Cardiac muscle cell (in vitro differentiated cells and primary cell): ENCODE results near the gene ZNF669. TPM values are rescaled to one million over a fixed set of nuclear protein-coding genes. Genes with fewer than 3 reads are reported as not detected.

Source experiments
- DNase-seq, 2 donors: peaks; one replicate each; pipeline versions ENCODE4 v3.0.0 to v3.0.0-alpha.2; 2010 to 2017; ENCODE audit warnings: low read depth in 1 of 2, low spot score in 1 of 2
- H3K27ac ChIP-seq: fragments of 200-600 bp; sonication (generic); 2 replicates; pipeline ENCODE4 v1.5.1; 2016
- H3K27me3 ChIP-seq: fragments of 200-600 bp; sonication (generic); 2 replicates; pipeline ENCODE4 v1.6.0; 2016; ENCODE audit warnings: control low read depth
- H3K36me3 ChIP-seq: fragments of 200-600 bp; sonication (generic); 2 replicates; pipeline ENCODE4 v1.5.1; 2016; ENCODE audit warnings: control low read depth
- H3K4me1 ChIP-seq: fragments of 200-600 bp; sonication (generic); 2 replicates; pipeline ENCODE4 v1.8.1; 2017; ENCODE audit warnings: low read depth, mild to moderate bottlenecking, mixed run types
- H3K4me3 ChIP-seq: fragments of 200-600 bp; sonication (generic); 2 replicates; pipeline ENCODE4 v1.5.1; 2016; ENCODE audit warnings: mild to moderate bottlenecking
- H3K9me3 ChIP-seq: fragments of 200-600 bp; sonication (generic); 2 replicates; pipeline ENCODE4 v1.5.1; 2017; ENCODE audit warnings: low read depth, mild to moderate bottlenecking, control low read depth
- CTCF ChIP-seq: IDR thresholded peaks from 2 replicates; pipeline ENCODE4 v1.5.1; 2012; ENCODE audit warnings: low read depth, mild to moderate bottlenecking, low read length
- polyA plus RNA-seq: library from polyadenylated mRNA; unstranded; fragments of >200 nt; fragmentation: Nextera tagmentation; extraction: Ambion mirVana; gene quantifications from 2 replicates; pipeline ENCODE4 v1.2.1, GENCODE V29; 2016
- total RNA-seq: library from RNA; depleted of rRNA; stranded (reverse); fragments of >200 nt; gene quantifications from 2 replicates; pipeline ENCODE4 v1.2.3, GENCODE V29; 2016

ZNF669 gene
- total and polyA plus RNA-seq, 2 experiments from 2014 or later, result 4.4 to 23.2 TPM

GRCh38 chr1:247078258-247079140 lies 25.7 kb downstream of the ZNF669 start, which contains the start of gene ZNF670:
Gene ZNF670, minus strand, starts transcription at chr1:247078811. Its CDS starts 215 bp downstream, at chr1:247078596.
- Histone ChIP-seq H3K4me1 (peaks cover 6% of the 10 kb centered on the region), H3K9me3 (no peaks in the 10 kb centered on the region), H3K27ac (peak within 1 kb of the TSS; percentile 67), H3K36me3 (no peaks in the 10 kb centered on the region), H3K4me3 (peak within 1 kb of the TSS; percentile 91), H3K27me3 (no peaks in the 10 kb centered on the region)
- TF ChIP-seq CTCF, result no peak
- DNase-seq, result peak; percentile 96 to 98

- TF ChIP-seq CTCF, result no peak
- Histone ChIP-seq H3K4me1 (peaks cover 6% of the 10 kb centered on the region), H3K4me3 (peak overlapping the region; percentile 91), H3K27me3 (no peaks in the 10 kb centered on the region), H3K9me3 (no peaks in the 10 kb centered on the region), H3K27ac (no peak overlapping the region), H3K36me3 (no peaks in the 10 kb centered on the region)
- DNase-seq, result no peak
Observed at GRCh38 chr1:247077876-247078257, 26.3 kb downstream of the ZNF669 start.

GRCh38 chr1:247077213-247077612 lies 26.9 kb downstream of the ZNF669 start:
- Histone ChIP-seq H3K27me3 (no peaks in the 10 kb centered on the region), H3K36me3 (no peaks in the 10 kb centered on the region), H3K4me1 (peaks cover 6% of the 10 kb centered on the region), H3K27ac (no peak overlapping the region), H3K4me3 (peak overlapping the region; percentile 91), H3K9me3 (no peaks in the 10 kb centered on the region)
- DNase-seq, result peak in 1 of 2 donors; percentile 3
- TF ChIP-seq CTCF, result no peak

- Histone ChIP-seq H3K4me3 (no peak overlapping the region), H3K4me1 (no peaks in the 10 kb centered on the region), H3K27ac (no peak overlapping the region), H3K27me3 (no peaks in the 10 kb centered on the region), H3K36me3 (no peaks in the 10 kb centered on the region), H3K9me3 (no peaks in the 10 kb centered on the region)
- TF ChIP-seq CTCF, result no peak
- no peak for DNase-seq
Observed at GRCh38 chr1:247070645-247071044, 33.5 kb downstream of the ZNF669 start.

GRCh38 chr1:247064304-247064703 lies 39.9 kb downstream of the ZNF669 start:
- H3K36me3 ChIP-seq, result no peaks in the 10 kb centered on the region
- TF ChIP-seq CTCF, result no peak
- DNase-seq, result no peak
- H3K4me1 ChIP-seq, result no peaks in the 10 kb centered on the region
- no peak overlapping the region for H3K27ac ChIP-seq
- no peaks in the 10 kb centered on the region for H3K27me3 ChIP-seq
- H3K9me3 ChIP-seq, result no peaks in the 10 kb centered on the region
- H3K4me3 ChIP-seq, result no peak overlapping the region
